Stomach (tissue), 4 donors: ENCODE measurements around the gene SF3B3.

Experiments
- EP300 ChIP-seq: sonication (generic); formaldehyde crosslinking; IDR thresholded peaks from one replicate; pipeline ENCODE4 v1.6.1; 2017; ENCODE audit warnings: antibody characterized with exemption
- POLR2A ChIP-seq, 4 donors: fragments of 450-650 bp; IDR thresholded peaks; one replicate each; pipeline ENCODE4 v1.6.1; 2016; ENCODE audit warnings: antibody characterized with exemption in 4 of 4, control low read depth in 2 of 4, mild to moderate bottlenecking in 1 of 4, moderate library complexity in 1 of 4
- POLR2AphosphoS5 ChIP-seq, 3 donors: sonication (generic); formaldehyde crosslinking; IDR thresholded peaks; one replicate each; pipeline ENCODE4 v1.6.1; 2016; ENCODE audit warnings: antibody characterized with exemption in 3 of 3
- TF ChIP-seq, protein P1 (sequence below), 7 experiments: fragments of 450-650 bp in 4 of 7; fragments of 200-600 bp in 3 of 7; sonication (generic) in 3 of 7; IDR thresholded peaks; one replicate each; pipeline ENCODE4 v1.5.1; 2016 to 2019; ENCODE audit warnings: antibody characterized with exemption in 7 of 7, control low read depth in 2 of 7, mild to moderate bottlenecking in 1 of 7

DNA sequence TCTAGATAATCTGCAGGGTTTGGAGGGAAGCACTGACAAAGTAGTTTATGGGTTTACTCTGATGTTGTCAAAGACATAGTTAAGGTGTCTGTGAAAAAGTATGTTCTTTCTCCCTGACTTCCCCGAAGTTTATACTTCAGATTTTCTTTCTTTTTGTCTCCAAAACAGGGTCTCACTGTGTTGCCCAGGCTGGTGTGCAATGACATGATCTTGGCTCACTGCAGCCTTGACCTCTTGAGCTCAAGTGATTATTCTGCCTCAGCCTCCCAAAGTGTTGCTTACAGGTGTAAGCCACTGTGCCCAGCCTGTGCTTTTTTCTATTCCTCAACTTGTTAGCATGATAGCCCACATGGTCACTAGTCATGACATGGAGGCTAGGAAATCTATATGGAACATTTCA lies 20.9 kb downstream of the SF3B3 start:
- TF ChIP-seq, protein P1, sequence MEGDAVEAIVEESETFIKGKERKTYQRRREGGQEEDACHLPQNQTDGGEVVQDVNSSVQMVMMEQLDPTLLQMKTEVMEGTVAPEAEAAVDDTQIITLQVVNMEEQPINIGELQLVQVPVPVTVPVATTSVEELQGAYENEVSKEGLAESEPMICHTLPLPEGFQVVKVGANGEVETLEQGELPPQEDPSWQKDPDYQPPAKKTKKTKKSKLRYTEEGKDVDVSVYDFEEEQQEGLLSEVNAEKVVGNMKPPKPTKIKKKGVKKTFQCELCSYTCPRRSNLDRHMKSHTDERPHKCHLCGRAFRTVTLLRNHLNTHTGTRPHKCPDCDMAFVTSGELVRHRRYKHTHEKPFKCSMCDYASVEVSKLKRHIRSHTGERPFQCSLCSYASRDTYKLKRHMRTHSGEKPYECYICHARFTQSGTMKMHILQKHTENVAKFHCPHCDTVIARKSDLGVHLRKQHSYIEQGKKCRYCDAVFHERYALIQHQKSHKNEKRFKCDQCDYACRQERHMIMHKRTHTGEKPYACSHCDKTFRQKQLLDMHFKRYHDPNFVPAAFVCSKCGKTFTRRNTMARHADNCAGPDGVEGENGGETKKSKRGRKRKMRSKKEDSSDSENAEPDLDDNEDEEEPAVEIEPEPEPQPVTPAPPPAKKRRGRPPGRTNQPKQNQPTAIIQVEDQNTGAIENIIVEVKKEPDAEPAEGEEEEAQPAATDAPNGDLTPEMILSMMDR (IDR thresholded peaks at IDR 0.05): no peak
- TF ChIP-seq POLR2A (IDR thresholded peaks at IDR 0.05): no peak
- no peak for TF ChIP-seq EP300
- no peak for TF ChIP-seq POLR2AphosphoS5 (IDR thresholded peaks at IDR 0.05)
